Measurements from ENCODE around the gene NRF1.

- TF ChIP-seq EZH2 (optimal IDR thresholded peaks at IDR 0.05; ENCODE audit: low read depth, low read length) (no peak), CTCF (IDR thresholded peaks at IDR 0.05; ENCODE audit: low read length) (no peak)
These were observed 172.0 kb downstream of the NRF1 start for GRCh38 chr7:129783584-129783919.
